ENCODE data around the gene NRG3. TPM values are rescaled to one million over a fixed set of nuclear protein-coding genes. Genes with fewer than 3 reads are reported as not detected.

NRG3 gene
- total and polyA plus RNA-seq, 2 of the 4 experiments (the other 2 are of a cell fraction): not detected

- ATAC-seq (ENCODE audit: low read depth) (no peak), DNase-seq (no peak)
- H4K91ac ChIP-seq (ENCODE audit: insufficient read depth, low read depth, low read length): no peak overlapping the region
- no peak overlapping the region for H3K14ac ChIP-seq (replicated peaks; ENCODE audit: low read depth, low read length)
- H2BK20ac ChIP-seq (ENCODE audit: low read depth, low read length): no peak overlapping the region
- H3K9me3 ChIP-seq (ENCODE audit: control insufficient read depth, insufficient read depth, low read length): peaks cover 9% of the 10 kb centered on the region
- no peak overlapping the region for H3K18ac ChIP-seq (ENCODE audit: low read depth, low read length)
- H2BK5ac ChIP-seq (ENCODE audit: low read depth, low read length, poor library complexity, severe bottlenecking): no peak overlapping the region
- H3K4me1 ChIP-seq (ENCODE audit: control insufficient read depth, insufficient read depth, low read length): no peaks in the 10 kb centered on the region
- no peak overlapping the region for H3K23ac ChIP-seq (ENCODE audit: low read depth, low read length)
- H3K36me3 ChIP-seq (ENCODE audit: control insufficient read depth, insufficient read depth, low read length): no peaks in the 10 kb centered on the region
- no peak overlapping the region for H2BK15ac ChIP-seq (ENCODE audit: low read depth, low read length)
- H3K27ac ChIP-seq (ENCODE audit: insufficient read depth, low read length): no peak overlapping the region
- no CpG with 5 or more reads among the region's 3 CpGs for WGBS, 2 experiments (ENCODE audit: extremely low coverage in 2 of 2, insufficient read length in 1 of 2)
- H3K4me2 ChIP-seq (ENCODE audit: low read depth, low read length): no peak overlapping the region
- no peaks in the 10 kb centered on the region for H3K79me1 ChIP-seq (ENCODE audit: low read depth in 1 of 2, low read length in 2 of 2)
- no peak overlapping the region for H3K9ac ChIP-seq (ENCODE audit: low read depth, low read length)
- no peaks in the 10 kb centered on the region for H4K20me1 ChIP-seq (ENCODE audit: insufficient read depth, low read length)
- H3K4me3 ChIP-seq (ENCODE audit: insufficient read depth, low read depth, low read length): no peak overlapping the region
- no peaks in the 10 kb centered on the region for H3K27me3 ChIP-seq (ENCODE audit: control insufficient read depth, insufficient read depth, low read length)
- no peak overlapping the region for H2AK9ac ChIP-seq (replicated peaks; ENCODE audit: low read depth, low read length, poor library complexity)
- H3K4ac ChIP-seq (ENCODE audit: low read depth, low read length): no peak overlapping the region
- intact Hi-C loops (cut with micrococcal nuclease) (no loop called here), in situ Hi-C loops (cut with MboI; ENCODE audit: low sequenced_read_pairs) (no loop called here), dilution Hi-C loops (cut with HindIII; ENCODE audit: low sequenced_read_pairs, unreplicated experiment) (no loop called here)
- POLR2A ChIA-PET (ENCODE audit: unreplicated experiment): no interaction called here
- no peak overlapping the region for H2AK5ac ChIP-seq (ENCODE audit: low read depth, low read length)
- no peak overlapping the region for H3K56ac ChIP-seq (ENCODE audit: extremely low read depth, insufficient read depth, low read length)
- no peak overlapping the region for H2AFZ ChIP-seq (replicated peaks; ENCODE audit: low read length, poor library complexity)
- H4K8ac ChIP-seq (ENCODE audit: low read depth in 2 of 2, low read length in 2 of 2): no peak overlapping the region
- no peaks in the 10 kb centered on the region for H3K9me1 ChIP-seq (ENCODE audit: insufficient read depth, low read length)
- H2BK120ac ChIP-seq (ENCODE audit: low read depth, low read length): no peak overlapping the region
- no TSS peak for BruUV-seq (replicated peaks)
- CTCF ChIA-PET: no interaction called here
- no peak for TF ChIP-seq POLR2A (IDR thresholded peaks at IDR 0.05; ENCODE audit: low read depth, low read length)
- TF ChIP-seq MAFK (IDR thresholded peaks at IDR 0.05; ENCODE audit: low read depth, low read length): peak; percentile 84
- no peak overlapping the region for H4K5ac ChIP-seq (ENCODE audit: low read depth, low read length)
Measured at GRCh38 chr10:82294874-82295378, 419.9 kb downstream of the NRG3 start.

Measured in IMR-90 (cell line).